PC-9 (cell line): Measurements from ENCODE around the gene BUD13. TPM values are rescaled to one million over a fixed set of nuclear protein-coding genes. Genes with fewer than 3 reads are reported as not detected.

Experiments
- BruUV-seq: library from RNA; stranded (reverse); fragments of 400-500 nt; replicated peaks from 2 replicates; lab custom pipeline; 2021; lab: Mats Ljungman, UMichigan
- CTCF ChIA-PET: fragments of 300-600 bp; sonication (Branson Sonifier 250); formaldehyde crosslinking; loops from one replicate; lab custom pipeline; 2022; ENCODE audit warnings: antibody characterized with exemption; lab: Charles Lee
- POLR2A ChIA-PET: fragments of 300-600 bp; sonication (Branson Sonifier 250); formaldehyde crosslinking; loops from one replicate; lab custom pipeline; 2022; ENCODE audit warnings: antibody characterized with exemption; ENCODE audit not compliant: unreplicated experiment; lab: Charles Lee
- DNase-seq, 2 experiments: peaks; one replicate each; pipeline versions ENCODE4 v3.0.0 to v3.0.0-alpha.2; 2015 to 2022; ENCODE audit warnings: mixed read lengths in 1 of 2
- H2AFZ ChIP-seq: fragments of 200-600 bp; sonication (generic); 2 replicates; pipeline ENCODE4 v1.8.1; 2017; ENCODE audit warnings: antibody characterized with exemption
- H3F3A ChIP-seq: fragments of 200-600 bp; sonication (generic); 2 replicates; pipeline ENCODE4 v1.8.1; 2017; ENCODE audit warnings: antibody characterized with exemption, mild to moderate bottlenecking, low read depth; ENCODE audit not compliant: insufficient read depth
- H3K27ac ChIP-seq: fragments of 200-600 bp; sonication (generic); 2 replicates; pipeline ENCODE4 v1.6.1; 2016; ENCODE audit warnings: mixed run types
- H3K27me3 ChIP-seq: fragments of 200-600 bp; sonication (generic); 2 replicates; pipeline ENCODE4 v1.6.1; 2016; ENCODE audit warnings: low read depth, mixed run types; ENCODE audit not compliant: insufficient read depth
- H3K36me3 ChIP-seq: fragments of 200-600 bp; sonication (generic); 2 replicates; pipeline ENCODE4 v1.6.1; 2016; ENCODE audit warnings: low read depth, mixed run types
- H3K4me1 ChIP-seq: fragments of 200-600 bp; sonication (generic); replicated peaks from 2 replicates; pipeline ENCODE4 v1.6.1; 2016; ENCODE audit warnings: mixed run types; ENCODE audit not compliant: insufficient read depth
- H3K4me2 ChIP-seq: fragments of 200-600 bp; sonication (generic); 2 replicates; pipeline ENCODE4 v1.6.1; 2017; ENCODE audit warnings: mixed run types
- H3K4me3 ChIP-seq: fragments of 200-600 bp; sonication (generic); 2 replicates; pipeline ENCODE4 v1.6.1; 2016; ENCODE audit warnings: mixed run types
- H3K79me2 ChIP-seq: fragments of 200-600 bp; sonication (generic); 2 replicates; pipeline ENCODE4 v1.6.1; 2017; ENCODE audit warnings: low read depth, mixed run types
- H3K9me2 ChIP-seq: fragments of 200-600 bp; sonication (generic); 2 replicates; pipeline ENCODE4 v1.8.1; 2017; ENCODE audit warnings: mild to moderate bottlenecking; ENCODE audit not compliant: insufficient read depth
- H3K9me3 ChIP-seq: fragments of 200-600 bp; sonication (generic); 2 replicates; pipeline ENCODE4 v1.8.1; 2016; ENCODE audit warnings: low read depth; ENCODE audit not compliant: insufficient read depth
- H4K20me1 ChIP-seq: fragments of 200-600 bp; sonication (generic); 2 replicates; pipeline ENCODE4 v1.8.1; 2017; ENCODE audit not compliant: insufficient read depth
- EZH2 ChIP-seq: fragments of 200-600 bp; sonication (generic); IDR thresholded peaks from 2 replicates; pipeline ENCODE4 v1.8.0; 2017; ENCODE audit warnings: antibody characterized with exemption, low read depth
- intact Hi-C: fragments of 100-400 bp; cut with micrococcal nuclease; formaldehyde crosslinking; loops from one replicate; pipeline ENCODE4 v1.10.0; 2022; ENCODE audit not compliant: unreplicated experiment
- total RNA-seq: library from RNA; stranded (reverse); gene quantifications from 2 replicates; pipeline ENCODE4 v1.2.3, GENCODE V29; 2021
- TF ChIP-seq, protein P1 (sequence below): fragments of 200-600 bp; sonication (generic); conservative IDR thresholded peaks from 2 replicates; pipeline ENCODE4 v1.6.1; 2017; ENCODE audit warnings: mixed run types, antibody characterized with exemption, mild to moderate bottlenecking, moderate library complexity

The BUD13 gene
- total RNA-seq, 1 experiment from 2014 or later, result 16.4 TPM

DNA sequence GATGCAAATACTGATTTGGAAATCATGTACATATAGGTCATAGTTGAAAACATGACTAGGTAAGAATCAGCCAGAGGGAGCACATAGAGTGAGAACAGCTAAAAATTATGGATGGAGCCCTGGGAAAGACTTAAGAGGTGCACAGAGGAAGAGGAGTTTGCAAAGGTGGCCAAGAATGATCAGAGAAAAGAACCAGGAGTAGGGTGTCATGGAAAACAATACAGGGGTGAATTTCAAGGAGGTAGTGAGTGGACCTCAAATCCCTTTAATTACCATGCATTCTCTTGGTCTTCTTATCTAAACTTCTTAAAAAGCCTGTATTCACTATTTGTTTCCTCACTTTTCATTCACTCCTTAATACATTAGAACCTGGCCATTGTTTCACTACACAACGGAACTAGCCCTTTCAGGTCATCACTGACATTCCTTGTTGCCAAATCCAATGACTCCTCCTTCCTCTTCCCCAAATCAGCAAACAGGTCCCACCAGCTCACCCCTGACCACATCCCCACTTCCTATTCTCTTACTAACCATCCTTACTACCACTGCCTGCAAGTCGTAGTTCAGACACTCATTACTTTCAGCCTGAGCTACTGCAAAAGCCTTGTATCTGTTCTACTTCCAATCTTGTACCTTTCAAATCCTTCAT, 22.6 kb downstream of the BUD13 start:
- no peak overlapping the region for H3K27ac ChIP-seq
- no peaks in the 10 kb centered on the region; the same call in 1 of the 2 replicates for H3F3A ChIP-seq
- H3K79me2 ChIP-seq, result no peaks in the 10 kb centered on the region
- peaks cover 35% of the 10 kb centered on the region; the same call in 1 of the 2 replicates for H3K36me3 ChIP-seq
- no peaks in the 10 kb centered on the region for H3K4me1 ChIP-seq
- H3K4me2 ChIP-seq, result no peak overlapping the region
- H3K27me3 ChIP-seq, result no peaks in the 10 kb centered on the region
- no peaks in the 10 kb centered on the region; the same call in 1 of the 2 replicates for H3K9me3 ChIP-seq
- no peak overlapping the region for H3K4me3 ChIP-seq
- no peak for DNase-seq
- ChIA-PET CTCF (no interaction called here), POLR2A (interaction anchor here (0.7 kb wide), 1 partner anchor 384 kb away, joined by 5 read pairs; no protein-coding TSS in a partner anchor)
- H3K9me2 ChIP-seq, result no peaks in the 10 kb centered on the region
- H4K20me1 ChIP-seq, result no peaks in the 10 kb centered on the region
- no peak overlapping the region for H2AFZ ChIP-seq
- BruUV-seq, result no TSS peak
- TF ChIP-seq, protein P1, sequence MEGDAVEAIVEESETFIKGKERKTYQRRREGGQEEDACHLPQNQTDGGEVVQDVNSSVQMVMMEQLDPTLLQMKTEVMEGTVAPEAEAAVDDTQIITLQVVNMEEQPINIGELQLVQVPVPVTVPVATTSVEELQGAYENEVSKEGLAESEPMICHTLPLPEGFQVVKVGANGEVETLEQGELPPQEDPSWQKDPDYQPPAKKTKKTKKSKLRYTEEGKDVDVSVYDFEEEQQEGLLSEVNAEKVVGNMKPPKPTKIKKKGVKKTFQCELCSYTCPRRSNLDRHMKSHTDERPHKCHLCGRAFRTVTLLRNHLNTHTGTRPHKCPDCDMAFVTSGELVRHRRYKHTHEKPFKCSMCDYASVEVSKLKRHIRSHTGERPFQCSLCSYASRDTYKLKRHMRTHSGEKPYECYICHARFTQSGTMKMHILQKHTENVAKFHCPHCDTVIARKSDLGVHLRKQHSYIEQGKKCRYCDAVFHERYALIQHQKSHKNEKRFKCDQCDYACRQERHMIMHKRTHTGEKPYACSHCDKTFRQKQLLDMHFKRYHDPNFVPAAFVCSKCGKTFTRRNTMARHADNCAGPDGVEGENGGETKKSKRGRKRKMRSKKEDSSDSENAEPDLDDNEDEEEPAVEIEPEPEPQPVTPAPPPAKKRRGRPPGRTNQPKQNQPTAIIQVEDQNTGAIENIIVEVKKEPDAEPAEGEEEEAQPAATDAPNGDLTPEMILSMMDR, result no peak
- TF ChIP-seq EZH2, result no peak
- intact Hi-C loops, result no loop called here

DNA sequence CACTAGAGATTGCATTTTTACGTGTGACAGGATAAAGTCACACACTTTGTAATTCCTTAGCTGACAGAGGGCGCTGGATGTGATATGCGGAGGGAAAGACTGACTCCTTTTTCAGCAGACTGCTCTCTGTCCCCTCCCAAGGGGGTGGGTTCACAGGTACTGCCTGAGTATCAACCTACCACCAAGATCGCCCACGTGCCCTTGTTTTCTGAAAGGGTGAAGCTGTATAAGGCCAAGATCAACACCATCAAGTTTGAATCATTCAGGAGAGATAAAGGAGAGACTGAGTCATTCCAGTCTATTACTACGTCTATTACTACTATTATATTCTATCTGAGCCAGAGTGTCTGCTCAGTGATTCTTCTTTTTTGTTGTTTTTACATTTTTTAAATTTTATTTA, 30.7 kb downstream of the BUD13 start:
- no peaks in the 10 kb centered on the region; the same call in none of the 2 replicates for H3F3A ChIP-seq
- no peaks in the 10 kb centered on the region for H3K9me3 ChIP-seq
- TF ChIP-seq, protein P1, result no peak
- TF ChIP-seq EZH2, result no peak
- H3K4me1 ChIP-seq, result no peaks in the 10 kb centered on the region
- no peaks in the 10 kb centered on the region for H3K79me2 ChIP-seq
- ChIA-PET POLR2A (no interaction called here), CTCF (no interaction called here)
- intact Hi-C loops, result loop anchor here (10.0 kb wide), 1 partner anchor 1967 kb away; no protein-coding TSS in a partner anchor
- H3K9me2 ChIP-seq, result no peaks in the 10 kb centered on the region
- no peak overlapping the region for H3K4me3 ChIP-seq
- no peak overlapping the region for H3K4me2 ChIP-seq
- H3K27me3 ChIP-seq, result no peaks in the 10 kb centered on the region
- no TSS peak for BruUV-seq
- no peak for DNase-seq
- H3K27ac ChIP-seq, result no peak overlapping the region
- H4K20me1 ChIP-seq, result no peaks in the 10 kb centered on the region
- H2AFZ ChIP-seq, result no peak overlapping the region
- no peaks in the 10 kb centered on the region for H3K36me3 ChIP-seq

DNA sequence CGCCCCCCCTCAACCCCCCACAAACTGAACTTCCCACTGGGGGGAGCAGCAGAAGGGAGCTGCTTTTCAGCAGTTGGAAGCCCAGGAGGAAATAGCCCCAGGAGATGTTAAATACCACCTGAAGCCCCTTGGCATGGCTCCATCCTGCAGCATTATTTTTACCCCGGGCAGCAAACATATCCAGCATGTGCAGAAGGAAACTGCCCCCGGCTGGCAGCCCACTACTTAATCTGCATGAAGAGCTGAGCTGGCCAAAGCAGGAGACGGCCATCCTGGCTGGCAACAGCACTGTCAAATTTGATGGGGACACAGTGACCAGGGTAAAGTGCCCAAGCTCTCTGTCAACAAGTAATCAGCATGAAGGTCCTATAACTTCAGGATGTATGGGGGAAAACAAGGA, 32.0 kb downstream of the BUD13 start:
- Histone ChIP-seq H2AFZ (no peak overlapping the region), H3K4me1 (no peaks in the 10 kb centered on the region), H3F3A (no peaks in the 10 kb centered on the region; the same call in none of the 2 replicates), H3K27ac (no peak overlapping the region), H3K36me3 (no peaks in the 10 kb centered on the region), H3K4me2 (no peak overlapping the region), H4K20me1 (no peaks in the 10 kb centered on the region), H3K9me2 (no peaks in the 10 kb centered on the region), H3K27me3 (no peaks in the 10 kb centered on the region), H3K79me2 (no peaks in the 10 kb centered on the region), H3K4me3 (no peak overlapping the region), H3K9me3 (no peaks in the 10 kb centered on the region)
- BruUV-seq, result no TSS peak
- POLR2A ChIA-PET, result no interaction called here
- no peak for DNase-seq
- intact Hi-C loops, result loop anchor here (10.0 kb wide), 1 partner anchor 1966 kb away; no protein-coding TSS in a partner anchor
- TF ChIP-seq, protein P1, result no peak
- TF ChIP-seq EZH2, result no peak
- CTCF ChIA-PET, result no interaction called here
